Pancreas (tissue), 10 donors: ENCODE data around the gene GDI1. TPM values are rescaled to one million over a fixed set of nuclear protein-coding genes. Genes with fewer than 3 reads are reported as not detected.

Experiments used
- ATAC-seq, 4 donors: fragments of 200-7000 bp; cut with Tn5 transposase; one replicate each; pipeline versions ENCODE4 v1.8.0 to v1.9.1; 2020; ENCODE audit warnings: mild to moderate bottlenecking in 4 of 4, moderate library complexity in 4 of 4
- DNase-seq, 6 donors: peaks; one replicate each; pipeline ENCODE4 v3.0.0-alpha.2; 2020
- FAIRE-seq: peaks from 2 replicates; lab custom pipeline; 2012; peaks lifted over from hg19 to GRCh38; lab: Jason Lieb, UNC
- H3K27ac ChIP-seq, 4 donors: fragments of 200-600 bp; sonication (generic); 1 replicate in 3 of 4; 2 replicates in 1 of 4; pipeline versions ENCODE4 v1.5.0 to v1.8.0; 2020
- H3K27me3 ChIP-seq, 4 donors: fragments of 200-600 bp; one replicate each; pipeline ENCODE4 v1.8.0; 2021
- H3K36me3 ChIP-seq, 3 donors: fragments of 200-600 bp; sonication (generic) in 1 of 3; one replicate each; pipeline versions ENCODE4 v1.5.0 to v1.8.0; 2020 to 2021
- H3K4me1 ChIP-seq, 3 donors: fragments of 200-600 bp; one replicate each; pipeline ENCODE4 v1.8.0; 2021
- H3K4me3 ChIP-seq, 4 donors: fragments of 200-600 bp; sonication (generic) in 2 of 4; one replicate each; pipeline versions ENCODE4 v1.5.0 to v1.8.0; 2020 to 2021
- H3K9me3 ChIP-seq, 4 donors: fragments of 200-600 bp; one replicate each; pipeline ENCODE4 v1.8.0; 2021
- WGBS, 2 donors: extraction: QIAGEN DNeasy Blood & Tissue Kit; methylation state at CpG; one replicate each; pipeline ENCODE4 v1.1.7; 2013; 5-methylcytosine and 5-hydroxymethylcytosine counted together
- intact Hi-C, 3 donors: fragments of 100-400 bp; cut with DNase I; formaldehyde crosslinking; loops; one replicate each; pipeline versions ENCODE4 v1.11.1 to v1.14.2; 2022
- polyA plus RNA-seq, 2 donors: library from polyadenylated mRNA; stranded (reverse); fragments of 200-250 nt; gene quantifications; one replicate each; pipeline ENCODE4 v1.2.3, GENCODE V29; 2013
- total RNA-seq, 6 donors: library from RNA; stranded (reverse); fragmentation: NEBNext Ultra II Directional in 4 of 6; extraction: Animal tissue kit (Norgen Biotek cat#: 25700) in 4 of 6; gene quantifications; one replicate each; pipeline versions ENCODE4 v1.2.1 to v1.2.4, GENCODE V29; 2021 to 2023
- TF ChIP-seq, protein P1 (sequence below), 4 donors: fragments of 200-600 bp; sonication (generic) in 3 of 4; IDR thresholded peaks; one replicate each; pipeline versions ENCODE4 v1.5.0 to v1.8.0; 2021; ENCODE audit warnings: antibody characterized with exemption in 4 of 4
- donor health status: healthy with polysubstance abuse.
- donor health status: DM: no; HTN: no; CAD: no; lungs with moderate emphysema.
- donor health status: DM: no; HTN: no; CAD: no.
- donor health status: control.
- donor health status: control.
- donor health status: Bipolar disorder and iron deficiency.
- donor health status: DM: yes; HTN: yes; CAD: no.
- donor health status: DM: no; HTN: no; CAD: no.
- donor health status: DM: no; HTN: no; CAD: no.
- donor health status: DM: yes; HTN: yes; CAD: no.

Gene GDI1
- total and polyA plus RNA-seq, 8 donors, result 25.5 to 138 (median 36.6) TPM

DNA sequence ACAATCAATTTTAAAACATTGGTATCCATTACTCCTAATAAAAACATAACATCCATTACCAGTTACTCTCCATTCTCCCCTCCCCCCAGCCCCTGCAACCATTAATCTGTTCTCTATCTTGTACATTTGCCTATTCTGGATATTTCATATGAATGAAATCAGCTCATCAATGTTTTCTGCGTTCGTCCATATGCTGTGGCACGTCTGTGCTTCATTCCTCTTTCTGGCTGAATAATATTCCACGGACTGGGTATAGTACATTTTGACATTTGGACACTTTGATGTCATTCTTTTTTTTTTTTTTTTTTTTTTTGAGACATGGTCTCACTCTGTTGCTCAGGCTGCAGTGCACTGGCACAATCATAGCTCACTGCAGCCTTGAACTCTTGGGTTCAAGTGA lies 33.1 kb upstream of the GDI1 start:
- no peaks in the 10 kb centered on the region for H3K4me1 ChIP-seq
- peaks cover 0 to 9% (median 4%) of the 10 kb centered on the region in 3 donors for H3K36me3 ChIP-seq
- H3K27ac ChIP-seq, result no peak overlapping the region
- WGBS, 2 donors, result 76 to 96% methylated on average over 4 of the region's 4 CpGs
- intact Hi-C loops, result no loop called here
- TF ChIP-seq, protein P1, sequence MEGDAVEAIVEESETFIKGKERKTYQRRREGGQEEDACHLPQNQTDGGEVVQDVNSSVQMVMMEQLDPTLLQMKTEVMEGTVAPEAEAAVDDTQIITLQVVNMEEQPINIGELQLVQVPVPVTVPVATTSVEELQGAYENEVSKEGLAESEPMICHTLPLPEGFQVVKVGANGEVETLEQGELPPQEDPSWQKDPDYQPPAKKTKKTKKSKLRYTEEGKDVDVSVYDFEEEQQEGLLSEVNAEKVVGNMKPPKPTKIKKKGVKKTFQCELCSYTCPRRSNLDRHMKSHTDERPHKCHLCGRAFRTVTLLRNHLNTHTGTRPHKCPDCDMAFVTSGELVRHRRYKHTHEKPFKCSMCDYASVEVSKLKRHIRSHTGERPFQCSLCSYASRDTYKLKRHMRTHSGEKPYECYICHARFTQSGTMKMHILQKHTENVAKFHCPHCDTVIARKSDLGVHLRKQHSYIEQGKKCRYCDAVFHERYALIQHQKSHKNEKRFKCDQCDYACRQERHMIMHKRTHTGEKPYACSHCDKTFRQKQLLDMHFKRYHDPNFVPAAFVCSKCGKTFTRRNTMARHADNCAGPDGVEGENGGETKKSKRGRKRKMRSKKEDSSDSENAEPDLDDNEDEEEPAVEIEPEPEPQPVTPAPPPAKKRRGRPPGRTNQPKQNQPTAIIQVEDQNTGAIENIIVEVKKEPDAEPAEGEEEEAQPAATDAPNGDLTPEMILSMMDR (IDR thresholded peaks at IDR 0.05), result no peak
- no peak overlapping the region for H3K4me3 ChIP-seq
- no peaks in the 10 kb centered on the region for H3K9me3 ChIP-seq
- DNase-seq (no peak), ATAC-seq (no peak), FAIRE-seq (no peak)
- no peaks in the 10 kb centered on the region for H3K27me3 ChIP-seq

DNA sequence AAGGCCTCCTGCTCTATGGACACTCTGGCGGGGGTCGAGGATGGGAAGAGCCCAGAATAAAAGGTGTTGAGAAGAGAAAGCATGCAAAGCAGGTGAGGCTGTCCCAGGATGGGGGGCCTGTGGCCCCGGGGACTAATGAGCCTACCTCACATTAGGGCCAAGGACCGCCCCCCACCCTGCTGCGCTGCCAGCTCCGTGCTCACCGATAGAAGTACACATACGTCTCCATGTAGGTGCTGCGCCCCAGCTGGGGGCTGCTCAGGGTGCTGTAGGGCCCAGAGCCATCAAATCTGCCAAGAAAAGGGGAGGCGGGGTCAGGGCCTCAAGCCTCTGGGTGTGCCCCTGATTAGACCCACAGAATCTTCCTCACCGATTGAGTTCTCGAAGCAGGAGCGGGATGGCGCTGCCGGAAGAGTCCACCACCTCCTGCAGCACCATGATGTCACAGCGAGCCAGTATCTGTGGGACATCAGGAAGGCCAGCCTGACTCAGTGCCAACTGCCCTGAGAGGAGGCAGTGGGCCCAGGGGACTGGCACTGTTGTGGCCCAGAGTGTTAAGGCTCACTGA lies 32.2 kb upstream of the GDI1 start:
- TF ChIP-seq, protein P1 (IDR thresholded peaks at IDR 0.05), result no peak
- H3K4me1 ChIP-seq, result no peaks in the 10 kb centered on the region
- H3K4me3 ChIP-seq, result no peak overlapping the region
- ATAC-seq (no peak), FAIRE-seq (no peak), DNase-seq (peak in 1 of 6 donors; percentile 31)
- WGBS, 2 donors, result 85 to 93% methylated on average over 15 to 16 of the region's 16 CpGs
- H3K27ac ChIP-seq, result no peak overlapping the region
- intact Hi-C loops, result no loop called here
- peaks cover 0 to 5% (median 4%) of the 10 kb centered on the region in 3 donors for H3K36me3 ChIP-seq
- no peaks in the 10 kb centered on the region for H3K9me3 ChIP-seq
- no peaks in the 10 kb centered on the region for H3K27me3 ChIP-seq

DNA sequence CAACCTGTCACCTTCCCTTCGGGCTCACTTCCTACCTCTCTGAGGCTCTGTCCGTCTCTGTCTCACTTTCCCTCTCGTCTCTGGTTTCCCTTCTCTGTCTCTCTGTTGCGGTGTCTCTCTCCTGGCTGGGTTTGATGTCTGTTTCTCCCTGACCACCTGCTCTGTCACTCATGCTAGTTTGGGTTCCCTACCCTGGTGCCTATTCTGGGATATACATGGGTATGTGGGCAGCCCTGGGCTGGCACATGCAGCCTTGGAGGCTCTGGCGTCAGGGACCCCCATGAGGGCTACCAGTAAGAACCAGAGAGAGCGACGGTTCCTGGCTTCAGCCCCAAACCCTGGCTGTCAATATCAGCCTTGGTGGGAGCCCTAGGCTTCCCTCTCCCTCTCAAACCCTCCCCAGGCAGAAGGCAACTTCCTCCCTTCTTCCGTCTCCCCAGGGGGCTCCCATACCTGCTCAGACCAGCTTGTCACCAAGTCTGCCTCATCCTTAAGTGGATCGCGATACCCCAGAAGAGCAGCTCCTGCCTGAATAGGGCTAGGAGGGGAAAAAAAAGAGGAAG lies 28.2 kb upstream of the GDI1 start:
- intact Hi-C loops, result no loop called here
- H3K9me3 ChIP-seq, result no peaks in the 10 kb centered on the region
- H3K4me1 ChIP-seq, result no peaks in the 10 kb centered on the region
- no peak overlapping the region for H3K27ac ChIP-seq
- DNase-seq (no peak), ATAC-seq (no peak), FAIRE-seq (no peak)
- WGBS, 2 donors, result 71 to 73% methylated on average over 10 of the region's 10 CpGs
- H3K4me3 ChIP-seq, result peak overlapping the region in 1 of 4 donors; percentile 15
- TF ChIP-seq, protein P1 (IDR thresholded peaks at IDR 0.05), result no peak
- H3K27me3 ChIP-seq, result no peaks in the 10 kb centered on the region
- H3K36me3 ChIP-seq, result no peaks in the 10 kb centered on the region

DNA sequence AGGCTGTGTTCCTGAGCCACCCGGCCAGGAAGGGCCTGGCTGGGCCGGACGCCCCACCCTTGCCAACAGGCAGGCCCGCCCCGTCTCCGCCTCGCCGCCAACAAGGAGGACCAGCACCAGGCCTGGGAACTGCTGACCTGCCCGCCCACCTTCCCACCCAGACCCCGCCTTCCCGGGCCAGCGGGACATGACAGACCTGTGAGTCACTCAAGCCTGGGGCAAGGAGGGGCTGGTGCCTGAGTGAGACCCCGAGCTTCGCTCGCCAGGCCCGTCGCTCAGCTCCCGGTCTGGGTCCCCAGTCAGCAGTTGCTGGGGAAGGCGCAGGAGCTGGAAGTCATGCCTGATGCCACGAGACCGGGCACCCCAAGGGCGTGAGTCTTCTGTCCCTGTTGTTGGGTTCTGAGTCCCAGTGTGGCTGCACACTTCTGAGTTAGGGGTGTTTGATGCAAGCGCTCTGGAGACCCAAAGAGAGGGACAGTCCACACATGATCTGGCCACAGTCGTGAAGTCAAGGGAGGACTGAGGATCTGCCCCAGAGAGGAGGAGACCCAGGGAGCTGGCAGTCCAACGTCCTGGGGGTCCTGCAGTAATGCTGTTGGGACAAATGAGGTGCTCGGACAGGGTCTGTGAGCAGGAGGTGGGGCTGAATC lies 27.6 kb upstream of the GDI1 start, which contains the start of gene DNASE1L1:
Gene DNASE1L1 (minus strand): TSS at position 33 of the 650 bp plus-strand sequence. CDS start 3,686 bp downstream, outside the sequence.
- no peaks in the 10 kb centered on the region for H3K27me3 ChIP-seq
- H3K27ac ChIP-seq, result peak within 1 kb of the TSS in 2 of 4 donors; percentile 8 to 31
- peak within 1 kb of the TSS in 1 of 4 donors; percentile 15 for H3K4me3 ChIP-seq
- peak; percentile 43 to 82 (median 61) for ATAC-seq
- 54 to 77% methylated on average over 24 to 26 of the region's 26 CpGs for WGBS, 2 donors
- H3K36me3 ChIP-seq, result no peaks in the 10 kb centered on the region
- H3K4me1 ChIP-seq, result no peaks in the 10 kb centered on the region
- peak; percentile 52 to 87 (median 74) for DNase-seq
- H3K9me3 ChIP-seq, result no peaks in the 10 kb centered on the region
- no peak for FAIRE-seq
- TF ChIP-seq, protein P1 (IDR thresholded peaks at IDR 0.05), result no peak
- intact Hi-C loops, result no loop called here
